Measurements from ENCODE around the gene ARL3.
"Not testable (repeated sequence)": the region's sequence is repeated elsewhere in the genome, so short reads cannot be mapped to it uniquely, and the experiment has no call there.

ARL3 gene

GRCh38 chr10:102701796-102702195, 12.4 kb downstream of the ARL3 start:
- DNase-seq = no peak

GRCh38 chr10:102701272-102701671, 12.9 kb downstream of the ARL3 start:
- DNase-seq = no peak

- no peak for DNase-seq
Observed at GRCh38 chr10:102698894-102699293, 15.3 kb downstream of the ARL3 start.

- DNase-seq = no peak
Observed at GRCh38 chr10:102696736-102697135, 17.5 kb downstream of the ARL3 start.

GRCh38 chr10:102695401-102695800, 18.8 kb downstream of the ARL3 start:
- DNase-seq = not testable (repeated sequence)

GRCh38 chr10:102691285-102692066, 22.7 kb downstream of the ARL3 start:
- no peak for DNase-seq

- no peak for DNase-seq
Observed at GRCh38 chr10:102683736-102684135, 30.5 kb downstream of the ARL3 start.

GRCh38 chr10:102682981-102683380, 31.2 kb downstream of the ARL3 start:
- DNase-seq = no peak

GRCh38 chr10:102682416-102682815, 31.8 kb downstream of the ARL3 start:
- no peak for DNase-seq

GRCh38 chr10:102681696-102682095, 32.5 kb downstream of the ARL3 start:
- no peak for DNase-seq

DNA sequence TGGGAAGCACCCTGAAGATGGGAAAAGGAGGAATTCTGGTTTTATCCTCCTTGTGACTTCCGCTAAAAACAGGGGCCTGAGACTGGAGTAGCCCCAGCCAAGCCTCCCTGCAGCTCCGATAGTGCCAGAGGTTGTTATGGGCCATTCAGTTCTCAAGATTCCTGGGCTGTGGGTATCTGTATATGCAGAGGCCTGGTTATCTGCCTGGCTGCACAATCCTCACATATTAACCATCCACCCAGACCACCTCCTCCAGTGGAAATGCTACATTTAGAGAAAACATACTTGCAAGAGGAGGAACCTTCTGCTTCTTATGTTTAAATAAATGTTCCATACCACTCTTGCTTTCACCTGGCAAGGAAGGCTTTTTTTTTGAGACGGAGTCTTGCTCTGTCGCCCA, 34.6 kb downstream of the ARL3 start:
- DNase-seq = no peak

GRCh38 chr10:102678842-102679289, 35.3 kb downstream of the ARL3 start:
- DNase-seq = no peak

DNA sequence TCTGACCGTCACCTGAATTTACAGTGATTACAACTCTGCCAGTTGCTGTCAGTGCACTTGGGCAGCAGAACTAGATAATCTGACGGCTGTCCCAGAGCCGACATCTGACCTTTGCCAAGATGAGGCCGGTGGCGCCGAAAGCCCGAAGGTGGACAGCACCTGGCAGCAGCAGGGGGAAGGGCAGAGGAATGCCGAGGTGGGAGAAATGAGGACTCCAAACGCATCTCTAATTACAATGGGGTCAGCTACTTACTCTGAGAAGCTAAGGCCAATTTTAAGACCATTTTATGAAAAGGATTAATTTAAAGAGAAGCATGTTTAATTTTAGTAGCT, 36.2 kb downstream of the ARL3 start:
- DNase-seq = no peak

GRCh38 chr10:102677331-102678067, 36.7 kb downstream of the ARL3 start:
- no peak for DNase-seq

DNA sequence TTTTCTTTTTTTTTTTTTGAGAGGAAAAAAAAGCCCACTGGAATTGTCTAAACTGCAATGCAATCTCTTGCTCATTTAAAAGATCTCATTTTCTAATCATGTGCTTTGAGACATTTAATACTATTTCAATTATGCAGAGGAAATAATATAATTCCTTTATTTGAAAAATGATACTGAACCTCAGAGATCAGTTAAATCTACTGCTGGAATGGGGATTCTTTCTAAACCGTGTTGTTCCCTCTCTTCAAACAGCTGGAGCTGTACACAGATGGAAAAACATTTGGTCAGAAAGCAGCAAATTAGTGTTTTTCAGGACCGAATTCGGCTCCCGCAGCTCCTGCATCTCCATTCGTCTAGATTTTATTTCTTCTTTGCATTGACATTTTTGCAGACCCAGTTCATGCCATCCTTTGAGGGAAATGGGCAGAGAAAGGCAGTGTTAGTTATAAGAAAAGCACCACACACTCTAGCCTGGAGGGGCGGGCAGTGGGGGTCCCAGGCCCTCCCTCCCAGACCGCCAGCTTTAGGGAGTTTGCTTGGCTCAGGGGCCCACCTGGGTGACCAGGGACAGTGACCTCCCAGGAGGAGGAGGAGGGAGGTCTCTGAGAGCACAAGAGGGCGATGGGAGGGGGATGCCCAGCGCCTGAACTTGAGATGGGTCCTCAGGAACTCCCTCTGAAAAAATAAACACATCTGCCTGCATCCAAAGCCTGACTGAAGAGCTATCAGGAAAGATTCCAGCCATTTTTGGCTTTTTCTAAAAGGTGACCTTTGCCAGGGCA, 37.5 kb downstream of the ARL3 start:
- DNase-seq = no peak

DNA sequence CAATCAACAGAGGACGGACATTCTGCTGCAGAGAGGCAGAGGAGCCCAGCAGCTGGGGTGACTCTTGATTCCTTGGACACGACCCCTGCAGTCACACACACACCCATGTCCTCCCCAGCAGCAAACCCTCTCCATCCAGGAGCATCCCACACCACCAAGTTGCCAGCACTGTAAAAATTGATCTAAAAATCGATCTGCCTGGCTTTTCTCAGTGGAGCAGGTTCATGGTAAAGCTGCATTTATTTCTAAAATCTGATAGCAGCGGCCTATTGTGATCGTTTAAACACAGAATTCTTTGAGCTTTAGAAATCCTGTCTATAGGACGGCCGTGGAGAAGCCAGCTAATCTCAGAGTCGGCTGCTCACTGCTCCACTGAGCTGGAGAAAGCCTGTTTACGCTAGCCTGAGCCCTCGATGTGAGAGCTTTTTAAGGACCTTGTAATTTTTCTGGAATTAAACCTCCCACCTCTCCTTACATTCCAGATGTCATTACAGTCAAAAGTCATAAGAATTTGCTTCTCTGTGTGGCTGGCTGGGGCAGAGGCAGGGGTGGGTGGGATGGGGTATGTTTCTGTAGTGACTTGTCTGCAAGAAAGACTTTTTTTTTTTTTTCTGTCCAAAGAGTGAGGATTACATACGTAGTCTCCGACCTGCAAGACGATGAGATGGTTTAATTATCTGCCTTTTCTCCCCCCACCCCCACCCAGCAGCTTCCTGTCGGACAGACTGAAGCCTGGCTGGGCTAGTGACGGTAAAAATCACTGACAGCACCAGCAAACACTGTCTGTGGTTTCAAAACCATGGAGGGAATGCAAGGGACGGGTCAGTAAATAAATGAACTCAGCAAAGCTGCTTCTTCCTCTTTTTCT, 38.3 kb downstream of the ARL3 start:
- DNase-seq = no peak

GRCh38 chr10:102675011-102675665, 39.1 kb downstream of the ARL3 start:
- no peak for DNase-seq

DNA sequence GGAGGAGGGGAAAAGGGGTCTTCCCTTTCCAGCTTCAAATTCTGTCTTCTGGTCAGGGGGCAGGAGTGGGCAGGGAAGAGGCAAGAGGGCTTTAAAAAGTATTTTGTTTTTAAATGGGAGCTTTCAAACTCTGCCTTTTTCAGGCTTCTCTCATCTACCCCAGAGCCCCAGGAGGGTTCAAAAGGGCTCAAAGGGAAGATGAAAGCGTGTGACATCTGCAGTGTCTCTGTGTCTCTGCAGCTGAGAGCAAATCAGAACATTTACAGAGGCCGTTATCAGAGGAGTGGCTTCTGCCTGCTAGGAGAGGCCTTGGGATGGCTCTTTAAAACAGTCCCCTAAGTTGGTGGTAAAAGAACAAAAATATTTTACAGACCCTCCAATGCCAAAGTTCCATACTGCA, 39.6 kb downstream of the ARL3 start:
- DNase-seq = no peak

- peak; percentile 50 for DNase-seq
Observed at GRCh38 chr10:102673819-102674511, 40.2 kb downstream of the ARL3 start.

GRCh38 chr10:102673236-102673818, 40.9 kb downstream of the ARL3 start:
- no peak for DNase-seq

GRCh38 chr10:102670871-102671434, 43.2 kb downstream of the ARL3 start:
- no peak for DNase-seq
